Measurements from ENCODE around the gene ATP11A. TPM values are rescaled to one million over a fixed set of nuclear protein-coding genes. Genes with fewer than 3 reads are reported as not detected.

Gene ATP11A
- total and polyA plus RNA-seq, 7 donors = 0.69 to 22.9 (median 9.6) TPM

- Histone ChIP-seq H3K36me3 (no peaks in the 10 kb centered on the region), H3K9me3 (no peaks in the 10 kb centered on the region), H3K4me3 (no peak overlapping the region), H3K4me1 (peaks cover 0 to 13% (median 2%) of the 10 kb centered on the region in 4 donors), H3K27ac (no peak overlapping the region), H3K27me3 (no peaks in the 10 kb centered on the region)
- no peak for TF ChIP-seq CTCF (IDR thresholded peaks at IDR 0.05)
- no peak for TF ChIP-seq EP300 (IDR thresholded peaks at IDR 0.05)
- no peak for TF ChIP-seq POLR2A (IDR thresholded peaks at IDR 0.05)
- TF ChIP-seq POLR2AphosphoS5 (IDR thresholded peaks at IDR 0.05) = no peak
- intact Hi-C loops (cut with DNase I) = loop anchor here (10.0 kb wide), 1 partner anchor 125 kb away; no protein-coding TSS in a partner anchor
- WGBS, 2 donors = 86 to 93% methylated on average over 2 of the region's 2 CpGs
- DNase-seq = no peak
These were observed 29.7 kb downstream of the ATP11A start for GRCh38 chr13:112719556-112719955.

- H3K36me3 ChIP-seq = no peaks in the 10 kb centered on the region
- H3K27me3 ChIP-seq = no peaks in the 10 kb centered on the region
- no peak overlapping the region for H3K4me3 ChIP-seq
- peaks cover 0 to 13% (median 2%) of the 10 kb centered on the region in 4 donors for H3K4me1 ChIP-seq
- no peak overlapping the region for H3K27ac ChIP-seq
- no peaks in the 10 kb centered on the region for H3K9me3 ChIP-seq
- DNase-seq = no peak
- TF ChIP-seq CTCF (IDR thresholded peaks at IDR 0.05) = no peak
- no peak for TF ChIP-seq POLR2AphosphoS5 (IDR thresholded peaks at IDR 0.05)
- TF ChIP-seq POLR2A (IDR thresholded peaks at IDR 0.05) = no peak
- no peak for TF ChIP-seq EP300 (IDR thresholded peaks at IDR 0.05)
- intact Hi-C loops (cut with DNase I) = no loop called here
- WGBS, 2 donors = 96 to 98% methylated on average over 17 of the region's 17 CpGs
These were observed 30.4 kb downstream of the ATP11A start for GRCh38 chr13:112720251-112720650.

- no peaks in the 10 kb centered on the region for H3K9me3 ChIP-seq
- WGBS, 2 donors = 89 to 94% methylated on average over 10 of the region's 10 CpGs
- no peak for DNase-seq
- no peak overlapping the region for H3K4me3 ChIP-seq
- TF ChIP-seq POLR2AphosphoS5 (IDR thresholded peaks at IDR 0.05) = no peak
- TF ChIP-seq EP300 (IDR thresholded peaks at IDR 0.05) = no peak
- TF ChIP-seq POLR2A (IDR thresholded peaks at IDR 0.05) = no peak
- TF ChIP-seq CTCF (IDR thresholded peaks at IDR 0.05) = no peak
- H3K27ac ChIP-seq = peak overlapping the region in 1 of 4 donors; percentile 14
- no peaks in the 10 kb centered on the region for H3K27me3 ChIP-seq
- intact Hi-C loops (cut with DNase I) = no loop called here
- H3K36me3 ChIP-seq = no peaks in the 10 kb centered on the region
- peaks cover 0 to 13% (median 2%) of the 10 kb centered on the region in 4 donors for H3K4me1 ChIP-seq
These were observed 31.0 kb downstream of the ATP11A start for GRCh38 chr13:112720814-112721197.

- Histone ChIP-seq H3K4me3 (no peak overlapping the region), H3K27ac (peak overlapping the region in 2 of 4 donors; percentile 14 to 42), H3K27me3 (no peaks in the 10 kb centered on the region), H3K9me3 (no peaks in the 10 kb centered on the region), H3K36me3 (no peaks in the 10 kb centered on the region), H3K4me1 (peaks cover 0 to 13% (median 2%) of the 10 kb centered on the region in 4 donors)
- TF ChIP-seq POLR2A (IDR thresholded peaks at IDR 0.05) (no peak), POLR2AphosphoS5 (IDR thresholded peaks at IDR 0.05) (no peak), EP300 (IDR thresholded peaks at IDR 0.05) (no peak), CTCF (IDR thresholded peaks at IDR 0.05) (no peak)
- DNase-seq = no peak
- WGBS, 2 donors = 55 to 74% methylated on average over 26 of the region's 26 CpGs
- intact Hi-C loops (cut with DNase I) = no loop called here
These were observed 31.6 kb downstream of the ATP11A start for GRCh38 chr13:112721198-112722104.

Data from sigmoid colon (tissue), 7 donors.